Trophoblast cell (in vitro differentiated cells and primary cell): ENCODE results near the gene RBFOX1.

ENCODE experiments used
- DNase-seq, 2 donors: peaks; one replicate each; pipeline ENCODE4 v3.0.0-alpha.2; 2016
- H2AFZ ChIP-seq: 2 replicates; pipeline ENCODE4 v1.6.1; 2013; ENCODE audit warnings: low read length, moderate library complexity, mild to moderate bottlenecking; ENCODE audit not compliant: insufficient read depth, poor library complexity
- H2AK5ac ChIP-seq: 2 replicates; pipeline ENCODE4 v1.6.1; 2013; ENCODE audit warnings: mild to moderate bottlenecking, low read length
- H2BK120ac ChIP-seq: 2 replicates; pipeline ENCODE4 v1.6.1; 2013; ENCODE audit warnings: low read length, mild to moderate bottlenecking, moderate library complexity; ENCODE audit not compliant: insufficient read depth, poor library complexity
- H2BK12ac ChIP-seq: 2 replicates; pipeline ENCODE4 v1.6.1; 2013; ENCODE audit warnings: mild to moderate bottlenecking, low read length, moderate library complexity
- H2BK5ac ChIP-seq: 2 replicates; pipeline ENCODE4 v1.6.1; 2013; ENCODE audit warnings: low read length, low read depth, moderate library complexity, mild to moderate bottlenecking; ENCODE audit not compliant: poor library complexity
- H3K14ac ChIP-seq: 2 replicates; pipeline ENCODE4 v1.6.1; 2013; ENCODE audit warnings: mild to moderate bottlenecking, low read length
- H3K18ac ChIP-seq: 2 replicates; pipeline ENCODE4 v1.6.1; 2013; ENCODE audit warnings: mild to moderate bottlenecking, low read length
- H3K23ac ChIP-seq: 2 replicates; pipeline ENCODE4 v1.6.1; 2013; ENCODE audit warnings: low read length
- H3K27ac ChIP-seq: 2 replicates; pipeline ENCODE4 v1.5.1; 2013; ENCODE audit warnings: low read depth, mild to moderate bottlenecking, inconsistent platforms, low read length, moderate library complexity
- H3K27me3 ChIP-seq: 2 replicates; pipeline ENCODE4 v1.6.1; 2013; ENCODE audit warnings: inconsistent platforms, mild to moderate bottlenecking, low read length, moderate library complexity; ENCODE audit not compliant: insufficient read depth
- H3K36me3 ChIP-seq, 2 experiments: 1 replicate in 1 of 2; 2 replicates in 1 of 2; pipeline ENCODE4 v1.6.1; 2013; ENCODE audit warnings: low read length in 2 of 2, mild to moderate bottlenecking in 2 of 2, moderate library complexity in 1 of 2; ENCODE audit not compliant: insufficient read depth in 2 of 2, control insufficient read depth in 1 of 2
- H3K4ac ChIP-seq: 2 replicates; pipeline ENCODE4 v1.6.1; 2013; ENCODE audit warnings: low read depth, mild to moderate bottlenecking, low read length, moderate library complexity
- H3K4me1 ChIP-seq, 2 experiments: 1 replicate in 1 of 2; 2 replicates in 1 of 2; pipeline ENCODE4 v1.6.1; 2013; ENCODE audit warnings: low read length in 2 of 2, mild to moderate bottlenecking in 2 of 2, moderate library complexity in 1 of 2; ENCODE audit not compliant: insufficient read depth in 2 of 2, control insufficient read depth in 1 of 2
- H3K4me2 ChIP-seq: 2 replicates; pipeline ENCODE4 v1.6.1; 2013; ENCODE audit warnings: inconsistent platforms, mild to moderate bottlenecking, low read length, moderate library complexity
- H3K4me3 ChIP-seq: 2 replicates; pipeline ENCODE4 v1.5.1; 2013; ENCODE audit warnings: mild to moderate bottlenecking, low read depth, low read length, inconsistent platforms
- H3K79me1 ChIP-seq: one replicate; pipeline ENCODE4 v1.6.1; 2013; ENCODE audit warnings: low read length
- H3K79me2 ChIP-seq: 2 replicates; pipeline ENCODE4 v1.6.1; 2013; ENCODE audit warnings: low read length, mild to moderate bottlenecking; ENCODE audit not compliant: control insufficient read depth, insufficient read depth, poor library complexity
- H3K9ac ChIP-seq: 2 replicates; pipeline ENCODE4 v1.6.1; 2013; ENCODE audit warnings: mild to moderate bottlenecking, low read length
- H3K9me3 ChIP-seq: 2 replicates; pipeline ENCODE4 v1.6.1; 2013; ENCODE audit warnings: low read depth, mild to moderate bottlenecking, control low read depth, inconsistent platforms, low read length; ENCODE audit not compliant: insufficient read depth
- H4K12ac ChIP-seq: 2 replicates; pipeline ENCODE4 v1.6.1; 2013; ENCODE audit warnings: low read depth, mild to moderate bottlenecking, low read length, moderate library complexity
- H4K8ac ChIP-seq: 2 replicates; pipeline ENCODE4 v1.6.1; 2013; ENCODE audit warnings: low read depth, mild to moderate bottlenecking, low read length, moderate library complexity
- H4K91ac ChIP-seq: one replicate; pipeline ENCODE4 v1.6.1; 2013; ENCODE audit warnings: low read depth, mild to moderate bottlenecking, low read length, moderate library complexity
- WGBS: extraction: QIAGEN DNeasy Blood & Tissue Kit; methylation state at CpG from one replicate; pipeline ENCODE4 v1.1.7; 2013; ENCODE audit warnings: missing lambda C conversion rate; ENCODE audit not compliant: insufficient read length, insufficient coverage; ENCODE audit errors: extremely low coverage; 5-methylcytosine and 5-hydroxymethylcytosine counted together

Gene RBFOX1

GRCh38 chr16:7503666-7504065 lies 171.0 kb downstream of the RBFOX1 start:
- Histone ChIP-seq H2BK5ac (no peak overlapping the region), H4K12ac (no peak overlapping the region), H3K4ac (no peak overlapping the region), H3K27ac (no peak overlapping the region), H2AK5ac (no peak overlapping the region), H3K14ac (no peak overlapping the region), H3K79me1 (no peaks in the 10 kb centered on the region), H4K91ac (no peak overlapping the region), H3K18ac (no peak overlapping the region), H3K23ac (no peak overlapping the region), H3K4me3 (no peak overlapping the region), H3K4me2 (no peak overlapping the region), H3K79me2 (no peaks in the 10 kb centered on the region), H2BK12ac (no peak overlapping the region), H2AFZ (no peak overlapping the region), H3K36me3 (no peaks in the 10 kb centered on the region), H3K4me1 (no peaks in the 10 kb centered on the region), H2BK120ac (no peak overlapping the region), H4K8ac (no peak overlapping the region), H3K27me3 (no peaks in the 10 kb centered on the region), H3K9ac (no peak overlapping the region), H3K9me3 (no peaks in the 10 kb centered on the region)
- no peak for DNase-seq
- WGBS: no CpG with 5 or more reads among the region's 3 CpGs

- no peak overlapping the region for H3K4me3 ChIP-seq
- no peak overlapping the region for H3K14ac ChIP-seq
- no peaks in the 10 kb centered on the region for H3K36me3 ChIP-seq
- H3K23ac ChIP-seq: no peak overlapping the region
- no peaks in the 10 kb centered on the region for H3K79me2 ChIP-seq
- H2BK12ac ChIP-seq: no peak overlapping the region
- H3K18ac ChIP-seq: no peak overlapping the region
- no peaks in the 10 kb centered on the region for H3K4me1 ChIP-seq
- H4K91ac ChIP-seq: no peak overlapping the region
- H3K4me2 ChIP-seq: no peak overlapping the region
- H2BK5ac ChIP-seq: no peak overlapping the region
- H2AK5ac ChIP-seq: no peak overlapping the region
- no peaks in the 10 kb centered on the region for H3K79me1 ChIP-seq
- H3K4ac ChIP-seq: no peak overlapping the region
- no peak overlapping the region for H2BK120ac ChIP-seq
- H3K27ac ChIP-seq: no peak overlapping the region
- no peak for DNase-seq
- no CpG with 5 or more reads among the region's 8 CpGs for WGBS
- no peaks in the 10 kb centered on the region for H3K9me3 ChIP-seq
- H2AFZ ChIP-seq: no peak overlapping the region
- H3K27me3 ChIP-seq: no peaks in the 10 kb centered on the region
- no peak overlapping the region for H3K9ac ChIP-seq
- no peak overlapping the region for H4K12ac ChIP-seq
- no peak overlapping the region for H4K8ac ChIP-seq
These were observed 172.2 kb downstream of the RBFOX1 start for GRCh38 chr16:7504844-7505243.

- H3K9me3 ChIP-seq: no peaks in the 10 kb centered on the region
- H4K12ac ChIP-seq: no peak overlapping the region
- H3K79me1 ChIP-seq: no peaks in the 10 kb centered on the region
- no peak overlapping the region for H3K18ac ChIP-seq
- no peak overlapping the region for H2BK12ac ChIP-seq
- no peak overlapping the region for H2BK120ac ChIP-seq
- H3K23ac ChIP-seq: no peak overlapping the region
- no peak overlapping the region for H3K9ac ChIP-seq
- H4K91ac ChIP-seq: no peak overlapping the region
- H3K4ac ChIP-seq: no peak overlapping the region
- no peak overlapping the region for H3K4me2 ChIP-seq
- no peak for DNase-seq
- H2BK5ac ChIP-seq: no peak overlapping the region
- H3K27ac ChIP-seq: no peak overlapping the region
- H3K36me3 ChIP-seq: no peaks in the 10 kb centered on the region
- no peaks in the 10 kb centered on the region for H3K4me1 ChIP-seq
- no peak overlapping the region for H2AFZ ChIP-seq
- H4K8ac ChIP-seq: no peak overlapping the region
- no peaks in the 10 kb centered on the region for H3K79me2 ChIP-seq
- H3K27me3 ChIP-seq: no peaks in the 10 kb centered on the region
- H2AK5ac ChIP-seq: no peak overlapping the region
- WGBS: no CpG with 5 or more reads among the region's 4 CpGs
- H3K4me3 ChIP-seq: no peak overlapping the region
- no peak overlapping the region for H3K14ac ChIP-seq
These were observed 172.8 kb downstream of the RBFOX1 start for GRCh38 chr16:7505495-7505894.

- H3K27me3 ChIP-seq: no peaks in the 10 kb centered on the region
These were observed 173.7 kb downstream of the RBFOX1 start for GRCh38 chr16:7506363-7506762.

More at GRCh38 chr16:7506363-7506762, 173.7 kb downstream of the RBFOX1 start:
- Histone ChIP-seq H3K4me3 (no peak overlapping the region), H3K23ac (no peak overlapping the region), H2BK12ac (no peak overlapping the region), H2AFZ (no peak overlapping the region), H3K4me1 (no peaks in the 10 kb centered on the region), H3K4ac (no peak overlapping the region), H3K14ac (no peak overlapping the region), H4K12ac (no peak overlapping the region), H3K27ac (no peak overlapping the region), H3K36me3 (no peaks in the 10 kb centered on the region), H3K18ac (no peak overlapping the region), H3K9me3 (no peaks in the 10 kb centered on the region), H2BK5ac (no peak overlapping the region), H4K8ac (no peak overlapping the region), H3K79me2 (no peaks in the 10 kb centered on the region), H3K79me1 (no peaks in the 10 kb centered on the region), H3K9ac (no peak overlapping the region), H3K4me2 (no peak overlapping the region), H2AK5ac (no peak overlapping the region), H4K91ac (no peak overlapping the region), H2BK120ac (no peak overlapping the region)
- WGBS: 100% methylated on average over 1 of the region's 5 CpGs
- DNase-seq: no peak
